MV-4-11 (cell line): ENCODE results near the gene PLCD3.

Experiments used
- DNase-seq: peaks from one replicate; lab custom pipeline; 2025; lab: John Stamatoyannopoulos, UW

The PLCD3 gene

GRCh38 chr17:45149669-45150664 lies 17.7 kb upstream of the PLCD3 start:
- peak; percentile 49 for DNase-seq

GRCh38 chr17:45149037-45149668 lies 16.8 kb upstream of the PLCD3 start:
- peak; percentile 71 for DNase-seq

- peak; percentile 99 for DNase-seq
Observed at GRCh38 chr17:45148183-45149036, 16.1 kb upstream of the PLCD3 start, which contains the start of gene HEXIM1. TSS of gene HEXIM1 (plus strand) at chr17:45148475. CDS start at chr17:45149191, 716 bp downstream.

- DNase-seq: peak; percentile 93
Observed at GRCh38 chr17:45147581-45148182, 15.4 kb upstream of the PLCD3 start.

- peak; percentile 80 for DNase-seq
Observed at GRCh38 chr17:45146890-45147580, 14.7 kb upstream of the PLCD3 start.

GRCh38 chr17:45146592-45146889 lies 14.2 kb upstream of the PLCD3 start:
- no peak for DNase-seq

GRCh38 chr17:45146166-45146565 lies 13.9 kb upstream of the PLCD3 start:
- no peak for DNase-seq

GRCh38 chr17:45145035-45145389 lies 12.7 kb upstream of the PLCD3 start:
- no peak for DNase-seq

- DNase-seq: no peak
Observed at GRCh38 chr17:45144199-45145034, 12.1 kb upstream of the PLCD3 start.

GRCh38 chr17:45143767-45144198 lies 11.5 kb upstream of the PLCD3 start:
- no peak for DNase-seq

- DNase-seq: no peak
Observed at GRCh38 chr17:45143094-45143670, 10.9 kb upstream of the PLCD3 start.

- no peak for DNase-seq
Observed at GRCh38 chr17:45139533-45139920, 7.2 kb upstream of the PLCD3 start.

- DNase-seq: no peak
Observed at GRCh38 chr17:45138911-45139532, 6.7 kb upstream of the PLCD3 start.

GRCh38 chr17:45137561-45138305 lies 5.4 kb upstream of the PLCD3 start:
- DNase-seq: no peak

GRCh38 chr17:45136846-45137560 lies 4.7 kb upstream of the PLCD3 start:
- DNase-seq: no peak

GRCh38 chr17:45135978-45136791 lies 3.9 kb upstream of the PLCD3 start:
- no peak for DNase-seq
